GM06990 (cell line): ENCODE results near the gene CLDN1.

Source experiments
- DNase-seq: peaks from one replicate; pipeline ENCODE4 v3.0.0-alpha.2; 2011; ENCODE audit not compliant: insufficient read length; ENCODE audit errors: extremely low read depth
- H3K27me3 ChIP-seq: replicated peaks from 2 replicates; pipeline ENCODE4 v1.6.0; 2011; ENCODE audit warnings: low read length; ENCODE audit not compliant: control insufficient read depth, insufficient read depth
- H3K36me3 ChIP-seq: 2 replicates; pipeline ENCODE4 v1.5.1; 2011; ENCODE audit warnings: low read length; ENCODE audit not compliant: control insufficient read depth, insufficient read depth
- H3K4me3 ChIP-seq: replicated peaks from 2 replicates; pipeline ENCODE4 v1.5.1; 2011; ENCODE audit warnings: low read depth, mild to moderate bottlenecking, control low read depth, low read length
- CTCF ChIP-seq: IDR thresholded peaks from 2 replicates; pipeline ENCODE4 v1.5.1; 2011; ENCODE audit warnings: low read length, control low read depth, mild to moderate bottlenecking, inconsistent platforms; ENCODE audit not compliant: insufficient read depth, poor library complexity, severe bottlenecking

The CLDN1 gene

DNA sequence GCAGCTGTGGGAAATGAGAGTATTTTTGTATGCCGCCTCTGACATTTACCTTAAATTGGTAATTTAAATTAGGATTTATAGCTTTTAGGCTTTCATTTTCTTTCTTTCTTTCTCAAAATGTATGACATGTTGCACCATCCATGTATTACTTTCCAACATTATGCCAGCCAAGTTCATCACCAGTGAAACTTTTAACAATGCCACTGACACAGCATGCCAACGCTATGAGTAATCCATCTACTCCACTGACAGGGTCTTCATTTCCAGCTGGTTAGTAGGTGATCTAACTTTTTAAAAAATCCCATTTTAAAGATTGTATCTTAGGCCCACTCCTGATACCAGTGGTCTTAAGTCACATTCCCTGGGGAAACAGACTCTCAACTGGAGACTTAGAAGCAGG lies 43.9 kb upstream of the CLDN1 start:
- no peak for DNase-seq
- H3K4me3 ChIP-seq, result no peak overlapping the region
- no peak for TF ChIP-seq CTCF
- H3K27me3 ChIP-seq, result no peaks in the 10 kb centered on the region
- H3K36me3 ChIP-seq, result no peaks in the 10 kb centered on the region

DNA sequence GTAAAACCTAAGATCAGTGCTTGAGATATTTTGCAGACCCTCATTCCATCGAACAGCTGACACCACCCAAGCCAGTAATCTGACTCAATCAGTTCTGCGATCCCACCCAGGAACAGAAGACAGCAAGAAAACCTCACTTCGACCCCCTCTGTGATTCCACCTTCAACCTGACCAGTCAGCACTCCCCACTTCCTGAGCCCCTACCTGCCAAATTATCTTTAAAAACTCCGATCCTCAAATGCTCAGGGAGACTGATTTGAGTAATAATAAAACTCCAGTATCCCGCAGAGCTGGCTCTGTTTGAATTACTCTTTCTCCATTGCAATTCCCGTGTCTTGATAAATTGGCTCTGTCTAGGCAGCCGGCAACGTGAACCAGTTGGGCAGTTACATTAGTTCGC lies 40.0 kb upstream of the CLDN1 start:
- DNase-seq, result no peak
- Histone ChIP-seq H3K36me3 (no peaks in the 10 kb centered on the region), H3K27me3 (no peaks in the 10 kb centered on the region), H3K4me3 (no peak overlapping the region)
- no peak for TF ChIP-seq CTCF

DNA sequence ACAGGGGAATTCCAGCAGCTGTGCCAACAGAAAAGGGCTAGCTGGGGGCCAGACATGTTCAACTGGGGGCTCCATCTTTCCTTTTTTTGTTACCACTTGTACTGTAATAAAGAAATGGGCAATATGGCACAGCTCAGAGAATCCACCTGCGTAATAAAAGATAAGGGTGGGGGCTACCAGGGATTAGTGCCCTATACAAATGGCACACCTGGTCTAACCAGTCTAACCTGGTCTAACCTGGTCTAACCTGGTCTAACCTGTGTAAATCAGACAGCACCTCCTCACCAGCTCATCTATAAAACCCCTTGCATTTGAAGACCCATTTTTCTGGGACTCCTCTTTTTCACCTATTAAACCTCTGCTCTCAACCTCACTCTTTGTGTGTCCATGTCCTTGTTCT lies 39.5 kb upstream of the CLDN1 start:
- TF ChIP-seq CTCF, result no peak
- DNase-seq, result no peak
- no peaks in the 10 kb centered on the region for H3K27me3 ChIP-seq
- no peak overlapping the region for H3K4me3 ChIP-seq
- no peaks in the 10 kb centered on the region for H3K36me3 ChIP-seq

GRCh38 chr3:190360228-190360627 lies 38.0 kb upstream of the CLDN1 start:
- Histone ChIP-seq H3K36me3 (no peaks in the 10 kb centered on the region), H3K27me3 (no peaks in the 10 kb centered on the region), H3K4me3 (no peak overlapping the region)
- no peak for DNase-seq
- no peak for TF ChIP-seq CTCF

DNA sequence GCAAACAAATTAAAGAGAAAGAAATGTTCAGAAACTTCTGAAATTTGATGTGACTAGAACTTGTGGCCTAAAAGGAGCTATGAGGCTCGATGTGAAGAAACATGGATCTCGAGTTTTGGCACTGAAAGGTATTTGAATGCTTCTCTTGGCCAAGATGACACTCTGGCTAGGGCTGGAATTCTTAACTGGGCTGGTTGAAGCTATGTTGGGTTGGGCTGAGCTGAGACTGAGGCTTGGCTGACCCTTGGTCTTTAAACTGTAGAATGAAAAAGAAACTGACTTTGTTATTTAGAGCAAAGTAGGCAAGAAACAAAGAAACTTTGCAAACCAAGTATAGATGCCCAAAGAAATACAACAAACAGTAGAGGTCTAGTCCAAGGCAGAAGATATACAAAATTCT lies 37.6 kb upstream of the CLDN1 start:
- no peak for DNase-seq
- Histone ChIP-seq H3K27me3 (no peaks in the 10 kb centered on the region), H3K4me3 (no peak overlapping the region), H3K36me3 (no peaks in the 10 kb centered on the region)
- no peak for TF ChIP-seq CTCF

DNA sequence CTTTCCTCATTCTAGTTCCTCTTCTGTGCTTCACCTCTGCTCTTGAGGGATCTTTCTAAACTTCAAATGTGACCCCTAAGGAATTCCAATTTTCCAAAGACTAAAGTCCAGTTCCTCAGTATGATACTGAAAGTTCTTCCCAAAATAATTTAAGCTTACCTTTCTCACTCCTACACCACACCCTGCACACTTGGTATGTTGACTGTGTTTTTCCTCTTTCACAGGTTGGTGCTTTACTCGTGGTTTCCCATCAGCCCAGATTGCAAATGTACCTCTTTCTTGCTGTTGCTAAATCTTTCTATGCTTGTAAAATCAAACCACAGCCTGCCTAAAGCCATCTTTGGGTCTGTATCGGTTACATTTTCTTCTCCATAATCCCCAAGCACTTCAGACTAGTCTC lies 35.2 kb upstream of the CLDN1 start:
- no peak for TF ChIP-seq CTCF
- Histone ChIP-seq H3K4me3 (no peak overlapping the region), H3K27me3 (no peaks in the 10 kb centered on the region), H3K36me3 (no peaks in the 10 kb centered on the region)
- no peak for DNase-seq
